PFSK-1 (cell line): ENCODE results near the gene NOC2L.

ENCODE experiments used
- FOXP2 ChIP-seq: optimal IDR thresholded peaks from 2 replicates; pipeline ENCODE3; 2011; ENCODE audit warnings: borderline replicate concordance, control low read depth, inconsistent platforms; ENCODE audit not compliant: insufficient read depth; ENCODE audit errors: extremely low read length, extremely low read depth
- POLR2AphosphoS5 ChIP-seq: IDR thresholded peaks from 2 replicates; pipeline ENCODE4 v1.6.1; 2012; ENCODE audit warnings: low read depth, mild to moderate bottlenecking, control low read depth, low read length, moderate library complexity
- REST ChIP-seq, 2 experiments: IDR thresholded peaks; 2 replicates each; pipeline versions ENCODE4 v1.6.1 to v1.8.0; 2011 to 2012; ENCODE audit warnings: low read depth in 2 of 2, low read length in 2 of 2, control low read depth in 1 of 2, inconsistent platforms in 1 of 2, mild to moderate bottlenecking in 1 of 2, moderate library complexity in 1 of 2; ENCODE audit not compliant: insufficient read depth in 1 of 2
- SIN3A ChIP-seq: IDR thresholded peaks from 2 replicates; pipeline ENCODE4 v1.6.1; 2012; ENCODE audit warnings: mild to moderate bottlenecking, low read length, moderate library complexity, borderline replicate concordance; ENCODE audit not compliant: insufficient read depth
- TAF1 ChIP-seq: IDR thresholded peaks from 2 replicates; pipeline ENCODE4 v1.6.1; 2012; ENCODE audit warnings: low read length, control low read depth, borderline replicate concordance; ENCODE audit not compliant: insufficient read depth

- TF ChIP-seq TAF1: no peak
- TF ChIP-seq POLR2AphosphoS5: no peak
- no peak for TF ChIP-seq SIN3A
- TF ChIP-seq REST (IDR thresholded peaks at IDR 0.05; ENCODE audit: insufficient read depth in 1 of 2, low read depth in 2 of 2, low read length in 2 of 2): no peak
- TF ChIP-seq FOXP2: no peak
Observed at GRCh38 chr1:903305-903704, 55.8 kb downstream of the NOC2L start.
